DOHH2 (cell line): ENCODE measurements around the gene RPL36A.

Experiments used
- H3F3A ChIP-seq: fragments of 200-600 bp; sonication (generic), shearing (Covaris generic); 2 replicates; pipeline ENCODE4 v1.6.0; 2016; ENCODE audit warnings: antibody characterized with exemption, mild to moderate bottlenecking; ENCODE audit not compliant: control insufficient read depth, insufficient read depth
- H3K27ac ChIP-seq: fragments of 200-600 bp; sonication (generic); 2 replicates; pipeline ENCODE4 v1.5.1; 2014; ENCODE audit warnings: low read depth, mild to moderate bottlenecking, low read length, moderate library complexity
- H3K27me3 ChIP-seq: fragments of 200-600 bp; sonication (generic); 2 replicates; pipeline ENCODE4 v1.6.1; 2014; ENCODE audit warnings: mild to moderate bottlenecking, low read length, mixed read lengths; ENCODE audit not compliant: control insufficient read depth
- H3K36me3 ChIP-seq: fragments of 200-600 bp; sonication (generic); 2 replicates; pipeline ENCODE4 v1.6.1; 2014; ENCODE audit warnings: mild to moderate bottlenecking, low read length, moderate library complexity, mixed read lengths; ENCODE audit not compliant: control insufficient read depth
- H3K4me1 ChIP-seq: fragments of 200-600 bp; sonication (generic); 2 replicates; pipeline ENCODE4 v1.6.1; 2014; ENCODE audit warnings: mild to moderate bottlenecking, low read length, mixed read lengths; ENCODE audit not compliant: control insufficient read depth
- H3K4me2 ChIP-seq: fragments of 200-600 bp; sonication (generic); 2 replicates; pipeline ENCODE4 v1.6.0; 2014; ENCODE audit warnings: mild to moderate bottlenecking, low read length, moderate library complexity
- H3K4me3 ChIP-seq: fragments of 200-600 bp; sonication (generic); 2 replicates; pipeline ENCODE4 v1.5.1; 2014; ENCODE audit warnings: mild to moderate bottlenecking, low read length, mixed read lengths
- H3K79me2 ChIP-seq: fragments of 200-600 bp; sonication (generic); 2 replicates; pipeline ENCODE4 v1.6.1; 2014; ENCODE audit warnings: mild to moderate bottlenecking, low read length, mixed read lengths; ENCODE audit not compliant: control insufficient read depth
- H3K9me2 ChIP-seq: fragments of 200-600 bp; sonication (generic); replicated peaks from 2 replicates; pipeline ENCODE4 v1.6.1; 2014; ENCODE audit warnings: mild to moderate bottlenecking, low read length, mixed read lengths; ENCODE audit not compliant: control insufficient read depth
- H3K9me3 ChIP-seq: fragments of 200-600 bp; sonication (generic); 2 replicates; pipeline ENCODE4 v1.6.1; 2014; ENCODE audit warnings: antibody characterized with exemption, low read length, mixed read lengths; ENCODE audit not compliant: control insufficient read depth, insufficient read depth
- H4K20me1 ChIP-seq: fragments of 200-600 bp; sonication (generic); 2 replicates; pipeline ENCODE4 v1.6.0; 2014; ENCODE audit warnings: low read depth, mild to moderate bottlenecking, antibody characterized with exemption, low read length, moderate library complexity; ENCODE audit not compliant: control insufficient read depth, insufficient read depth
- EZH2phosphoT487 ChIP-seq: fragments of 200-600 bp; sonication (generic); IDR thresholded peaks from 2 replicates; pipeline ENCODE4 v1.6.1; 2017; ENCODE audit warnings: borderline replicate concordance, mild to moderate bottlenecking, antibody characterized with exemption, low read length, moderate library complexity, mixed read lengths
- TF ChIP-seq, protein P1 (sequence below): fragments of 200-600 bp; sonication (generic); IDR thresholded peaks from one replicate; pipeline ENCODE4 v1.5.1; 2014; ENCODE audit warnings: antibody characterized with exemption, mild to moderate bottlenecking, low read depth, low read length; ENCODE audit not compliant: poor library complexity, severe bottlenecking

RPL36A gene

GRCh38 chrX:101407167-101407747 lies 16.4 kb downstream of the RPL36A start:
- Histone ChIP-seq H3K79me2 (peaks cover 82% of the 10 kb centered on the region), H3K9me3 (no peaks in the 10 kb centered on the region), H3K36me3 (peaks cover 26% of the 10 kb centered on the region), H3K4me3 (peak overlapping the region; percentile 79), H3K9me2 (no peaks in the 10 kb centered on the region), H3K4me1 (peaks cover 14% of the 10 kb centered on the region), H3K27me3 (no peaks in the 10 kb centered on the region), H3F3A (no peaks in the 10 kb centered on the region), H3K27ac (peak overlapping the region; percentile 47), H3K4me2 (peak overlapping the region; percentile 79), H4K20me1 (no peaks in the 10 kb centered on the region)
- TF ChIP-seq EZH2phosphoT487 = no peak
- TF ChIP-seq, protein P1, sequence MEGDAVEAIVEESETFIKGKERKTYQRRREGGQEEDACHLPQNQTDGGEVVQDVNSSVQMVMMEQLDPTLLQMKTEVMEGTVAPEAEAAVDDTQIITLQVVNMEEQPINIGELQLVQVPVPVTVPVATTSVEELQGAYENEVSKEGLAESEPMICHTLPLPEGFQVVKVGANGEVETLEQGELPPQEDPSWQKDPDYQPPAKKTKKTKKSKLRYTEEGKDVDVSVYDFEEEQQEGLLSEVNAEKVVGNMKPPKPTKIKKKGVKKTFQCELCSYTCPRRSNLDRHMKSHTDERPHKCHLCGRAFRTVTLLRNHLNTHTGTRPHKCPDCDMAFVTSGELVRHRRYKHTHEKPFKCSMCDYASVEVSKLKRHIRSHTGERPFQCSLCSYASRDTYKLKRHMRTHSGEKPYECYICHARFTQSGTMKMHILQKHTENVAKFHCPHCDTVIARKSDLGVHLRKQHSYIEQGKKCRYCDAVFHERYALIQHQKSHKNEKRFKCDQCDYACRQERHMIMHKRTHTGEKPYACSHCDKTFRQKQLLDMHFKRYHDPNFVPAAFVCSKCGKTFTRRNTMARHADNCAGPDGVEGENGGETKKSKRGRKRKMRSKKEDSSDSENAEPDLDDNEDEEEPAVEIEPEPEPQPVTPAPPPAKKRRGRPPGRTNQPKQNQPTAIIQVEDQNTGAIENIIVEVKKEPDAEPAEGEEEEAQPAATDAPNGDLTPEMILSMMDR = no peak

GRCh38 chrX:101407748-101408531 lies 17.1 kb downstream of the RPL36A start, which contains the start of the genes GLA and HNRNPH2:
Gene GLA, minus strand, starts transcription at chrX:101407925. Its CDS starts 22 bp downstream, at chrX:101407903.
Gene HNRNPH2, plus strand, starts transcription at chrX:101408222. Its CDS starts 3,767 bp downstream, at chrX:101411989.
- Histone ChIP-seq H3K4me3 (peak within 1 kb of the TSS; percentile 79), H3K4me1 (peaks cover 21% of the 10 kb centered on the region), H3F3A (no peaks in the 10 kb centered on the region), H3K27me3 (no peaks in the 10 kb centered on the region), H3K79me2 (peaks cover 88% of the 10 kb centered on the region), H3K9me2 (no peaks in the 10 kb centered on the region), H3K27ac (peak within 1 kb of the TSS; percentile 80), H3K9me3 (no peaks in the 10 kb centered on the region), H3K36me3 (peaks cover 30% of the 10 kb centered on the region), H4K20me1 (no peaks in the 10 kb centered on the region), H3K4me2 (peak within 1 kb of the TSS; percentile 79)
- TF ChIP-seq, protein P1 = no peak
- TF ChIP-seq EZH2phosphoT487 = no peak

DNA sequence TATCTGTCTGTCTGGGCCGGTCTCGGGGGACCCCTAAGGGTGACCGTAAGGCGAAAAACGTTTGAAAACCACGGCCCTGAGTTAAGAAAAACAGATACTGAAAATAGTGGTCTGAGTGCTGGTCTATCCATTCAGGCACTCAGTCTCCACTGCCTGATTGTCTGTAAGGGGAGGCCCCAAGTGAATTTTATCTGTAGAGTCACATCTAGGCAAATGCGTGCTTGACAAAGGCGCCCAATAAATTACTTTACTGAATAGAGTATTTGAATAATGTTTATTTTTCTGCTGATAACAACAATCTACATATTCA lies 17.7 kb downstream of the RPL36A start:
- H3K9me3 ChIP-seq = no peaks in the 10 kb centered on the region
- H3F3A ChIP-seq = no peaks in the 10 kb centered on the region
- no peaks in the 10 kb centered on the region for H4K20me1 ChIP-seq
- H3K27me3 ChIP-seq = no peaks in the 10 kb centered on the region
- H3K9me2 ChIP-seq = no peaks in the 10 kb centered on the region
- H3K4me1 ChIP-seq = peaks cover 23% of the 10 kb centered on the region
- peak overlapping the region; percentile 80 for H3K27ac ChIP-seq
- TF ChIP-seq EZH2phosphoT487 = no peak
- TF ChIP-seq, protein P1 = no peak
- peak overlapping the region; percentile 79 for H3K4me3 ChIP-seq
- H3K36me3 ChIP-seq = peaks cover 34% of the 10 kb centered on the region
- peak overlapping the region; percentile 70 for H3K4me2 ChIP-seq
- peaks cover 92% of the 10 kb centered on the region for H3K79me2 ChIP-seq
